GM12891 (cell line): ENCODE data around the gene CPVL.

Experiments used
- POLR2A ChIP-seq: IDR thresholded peaks from 2 replicates; pipeline ENCODE4 v1.6.1; 2011; ENCODE audit warnings: low read depth, low read length, control low read depth
- POLR2AphosphoS5 ChIP-seq: IDR thresholded peaks from 2 replicates; pipeline ENCODE4 v1.6.1; 2011; ENCODE audit warnings: low read depth, low read length, control low read depth

GRCh38 chr7:29119538-29119937 is 26.8 kb downstream of the CPVL start:
- TF ChIP-seq POLR2A (no peak), POLR2AphosphoS5 (no peak)
